CD14-positive monocyte (primary cell): Measurements from ENCODE around the gene TMTC1. TPM values are rescaled to one million over a fixed set of nuclear protein-coding genes. Genes with fewer than 3 reads are reported as not detected.

ENCODE experiments used
- DNase-seq, 3 donors: peaks; one replicate each; pipeline ENCODE4 v3.0.0-alpha.2; 2011 to 2022
- H2AFZ ChIP-seq: 2 replicates; pipeline ENCODE4 v1.6.0; 2012; ENCODE audit warnings: mild to moderate bottlenecking, low read depth, low read length, inconsistent platforms; ENCODE audit not compliant: insufficient read depth, poor library complexity, severe bottlenecking
- H3K27ac ChIP-seq, 2 donors: 1 replicate in 1 of 2; 2 replicates in 1 of 2; pipeline ENCODE4 v1.5.1; 2012 to 2013; ENCODE audit warnings: low read length in 2 of 2, control low read depth in 1 of 2, inconsistent platforms in 1 of 2, low read depth in 1 of 2, mild to moderate bottlenecking in 1 of 2
- H3K27me3 ChIP-seq, 2 donors: one replicate each; pipeline versions ENCODE4 v1.6.0 to v1.6.1; 2011 to 2013; ENCODE audit warnings: low read length in 2 of 2; ENCODE audit not compliant: control insufficient read depth in 2 of 2, insufficient read depth in 2 of 2
- H3K36me3 ChIP-seq, 2 donors: replicated peaks in 1 of 2; 1 replicate in 1 of 2; 2 replicates in 1 of 2; pipeline versions ENCODE4 v1.5.1 to v1.6.1; 2012 to 2013; ENCODE audit warnings: low read length in 2 of 2, control low read depth in 1 of 2, inconsistent platforms in 1 of 2, mild to moderate bottlenecking in 1 of 2; ENCODE audit not compliant: insufficient read depth in 2 of 2, control insufficient read depth in 1 of 2
- H3K4me1 ChIP-seq, 2 donors: 1 replicate in 1 of 2; 2 replicates in 1 of 2; pipeline versions ENCODE4 v1.5.1 to v1.6.1; 2012 to 2013; ENCODE audit warnings: low read length in 2 of 2, control low read depth in 1 of 2, inconsistent platforms in 1 of 2, mild to moderate bottlenecking in 1 of 2, moderate library complexity in 1 of 2; ENCODE audit not compliant: insufficient read depth in 2 of 2, control insufficient read depth in 1 of 2
- H3K4me2 ChIP-seq: replicated peaks from 2 replicates; pipeline ENCODE3; 2012; ENCODE audit warnings: low read length, moderate library complexity, mild to moderate bottlenecking; ENCODE audit not compliant: poor library complexity, severe bottlenecking; ENCODE audit errors: extremely low read depth
- H3K4me3 ChIP-seq, 3 experiments: fragments of 200-600 bp in 1 of 3; sonication (generic) in 1 of 3; replicated peaks in 1 of 3; 1 replicate in 2 of 3; 2 replicates in 1 of 3; pipeline ENCODE4 v1.5.1; 2011 to 2013; ENCODE audit warnings: low read length in 3 of 3, mild to moderate bottlenecking in 3 of 3, control low read depth in 2 of 3, low read depth in 2 of 3, inconsistent platforms in 1 of 3, moderate library complexity in 1 of 3
- H3K79me2 ChIP-seq: 2 replicates; pipeline ENCODE4 v1.6.0; 2012; ENCODE audit warnings: mild to moderate bottlenecking, control low read depth, inconsistent platforms, low read length, moderate library complexity; ENCODE audit not compliant: insufficient read depth
- H3K9ac ChIP-seq: 2 replicates; pipeline ENCODE4 v1.6.0; 2017; ENCODE audit warnings: low read length, mild to moderate bottlenecking; ENCODE audit not compliant: insufficient read depth, poor library complexity, severe bottlenecking
- H3K9me3 ChIP-seq, 2 donors: replicated peaks in 1 of 2; 1 replicate in 1 of 2; 2 replicates in 1 of 2; pipeline versions ENCODE4 v1.5.1 to v1.6.1; 2012 to 2013; ENCODE audit warnings: low read length in 2 of 2, control low read depth in 1 of 2; ENCODE audit not compliant: control insufficient read depth in 1 of 2, insufficient read depth in 1 of 2
- H4K20me1 ChIP-seq: 2 replicates; pipeline ENCODE4 v1.6.0; 2012; ENCODE audit warnings: mild to moderate bottlenecking, low read length, control low read depth, moderate library complexity; ENCODE audit not compliant: insufficient read depth
- H3K27ac Mint-ChIP-seq, 7 donors: one replicate each; pipeline ENCODE4 v1.8.0; 2020; ENCODE audit warnings: mild to moderate bottlenecking in 7 of 7, mixed read lengths in 7 of 7, moderate library complexity in 6 of 7, inconsistent platforms in 2 of 7
- H3K27me3 Mint-ChIP-seq, 3 donors: one replicate each; pipeline ENCODE4 v1.8.0; 2021 to 2022; ENCODE audit warnings: low read depth in 3 of 3, mild to moderate bottlenecking in 3 of 3, mixed read lengths in 3 of 3, moderate library complexity in 3 of 3, inconsistent platforms in 1 of 3
- H3K36me3 Mint-ChIP-seq, 2 donors: one replicate each; pipeline ENCODE4 v1.8.0; 2020; ENCODE audit warnings: mixed read lengths in 2 of 2, inconsistent platforms in 1 of 2, mild to moderate bottlenecking in 1 of 2
- H3K4me1 Mint-ChIP-seq: one replicate; pipeline ENCODE4 v1.8.0; 2020; ENCODE audit warnings: mild to moderate bottlenecking, mixed read lengths
- H3K4me3 Mint-ChIP-seq, 2 donors: one replicate each; pipeline ENCODE4 v1.8.0; 2020; ENCODE audit warnings: mild to moderate bottlenecking in 2 of 2, mixed read lengths in 2 of 2, moderate library complexity in 1 of 2
- H3K9me3 Mint-ChIP-seq, 7 donors: one replicate each; pipeline ENCODE4 v1.8.0; 2020 to 2022; ENCODE audit warnings: mixed read lengths in 7 of 7, mild to moderate bottlenecking in 6 of 7, moderate library complexity in 6 of 7, inconsistent platforms in 2 of 7
- WGBS: methylation state at CpG from one replicate; pipeline ENCODE4 v1.1.5; 2013; ENCODE audit warnings: missing lambda C conversion rate; ENCODE audit not compliant: insufficient coverage; 5-methylcytosine and 5-hydroxymethylcytosine counted together
- intact Hi-C, 2 donors: fragments of 100-400 bp; cut with micrococcal nuclease; formaldehyde crosslinking; loops; one replicate each; pipeline versions ENCODE4 v1.15.0 to v1.15.1; 2023
- polyA plus RNA-seq, 3 donors: library from polyadenylated mRNA; depleted of rRNA in 1 of 3; unstranded in 2 of 3; stranded (reverse) in 1 of 3; fragments of 300-500 nt in 2 of 3; fragments of >200 nt in 1 of 3; fragmentation: Illumina TruSeq in 2 of 3; gene quantifications; 1 replicate in 2 of 3; 2 replicates in 1 of 3; pipeline ENCODE4 v1.2.3, GENCODE V29; 2012 to 2021
- TF ChIP-seq, protein P1 (sequence below): fragments of 200-600 bp; IDR thresholded peaks from one replicate; pipeline ENCODE4 v1.8.0; 2022; ENCODE audit warnings: antibody characterized with exemption, mild to moderate bottlenecking

The TMTC1 gene
- polyA plus RNA-seq, 3 donors = 0.57 to 5.6 (median 2.1) TPM

DNA sequence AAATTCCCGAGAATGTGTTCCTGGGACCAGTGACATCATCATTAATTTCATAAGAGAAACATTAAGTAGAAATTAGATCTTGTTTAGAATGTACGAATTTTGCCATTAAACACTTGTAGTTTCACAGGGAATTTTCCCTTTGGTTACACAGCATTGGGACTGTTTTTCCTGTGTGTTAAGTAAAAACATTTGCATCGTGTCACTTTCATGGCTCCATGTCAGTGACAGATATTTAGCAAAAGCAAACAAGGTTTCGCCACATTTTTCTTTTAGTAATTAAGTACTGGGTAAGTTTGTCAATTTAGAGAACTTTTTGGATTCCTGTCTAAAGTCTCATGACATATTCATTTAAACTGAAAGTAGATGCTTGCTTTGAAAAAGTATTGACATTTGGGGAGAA lies 240.7 kb downstream of the TMTC1 start:
- peaks cover 5% of the 10 kb centered on the region for H3K4me1 Mint-ChIP-seq
- Histone ChIP-seq H3K27me3 (no peaks in the 10 kb centered on the region), H3K4me3 (no peak overlapping the region), H3K4me2 (no peak overlapping the region), H3K9ac (no peak overlapping the region), H2AFZ (no peak overlapping the region), H3K27ac (no peak overlapping the region), H4K20me1 (no peaks in the 10 kb centered on the region), H3K36me3 (no peaks in the 10 kb centered on the region), H3K9me3 (no peaks in the 10 kb centered on the region), H3K79me2 (no peaks in the 10 kb centered on the region), H3K4me1 (no peaks in the 10 kb centered on the region)
- H3K36me3 Mint-ChIP-seq = peaks cover 0 to 7% of the 10 kb centered on the region in 2 donors
- WGBS = no CpG with 5 or more reads among the region's 4 CpGs
- TF ChIP-seq, protein P1, sequence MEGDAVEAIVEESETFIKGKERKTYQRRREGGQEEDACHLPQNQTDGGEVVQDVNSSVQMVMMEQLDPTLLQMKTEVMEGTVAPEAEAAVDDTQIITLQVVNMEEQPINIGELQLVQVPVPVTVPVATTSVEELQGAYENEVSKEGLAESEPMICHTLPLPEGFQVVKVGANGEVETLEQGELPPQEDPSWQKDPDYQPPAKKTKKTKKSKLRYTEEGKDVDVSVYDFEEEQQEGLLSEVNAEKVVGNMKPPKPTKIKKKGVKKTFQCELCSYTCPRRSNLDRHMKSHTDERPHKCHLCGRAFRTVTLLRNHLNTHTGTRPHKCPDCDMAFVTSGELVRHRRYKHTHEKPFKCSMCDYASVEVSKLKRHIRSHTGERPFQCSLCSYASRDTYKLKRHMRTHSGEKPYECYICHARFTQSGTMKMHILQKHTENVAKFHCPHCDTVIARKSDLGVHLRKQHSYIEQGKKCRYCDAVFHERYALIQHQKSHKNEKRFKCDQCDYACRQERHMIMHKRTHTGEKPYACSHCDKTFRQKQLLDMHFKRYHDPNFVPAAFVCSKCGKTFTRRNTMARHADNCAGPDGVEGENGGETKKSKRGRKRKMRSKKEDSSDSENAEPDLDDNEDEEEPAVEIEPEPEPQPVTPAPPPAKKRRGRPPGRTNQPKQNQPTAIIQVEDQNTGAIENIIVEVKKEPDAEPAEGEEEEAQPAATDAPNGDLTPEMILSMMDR = no peak
- H3K27ac Mint-ChIP-seq = no peak overlapping the region
- peaks cover 0 to 6% (median 4%) of the 10 kb centered on the region in 3 donors for H3K27me3 Mint-ChIP-seq
- H3K4me3 Mint-ChIP-seq = no peak overlapping the region
- no peak for DNase-seq
- H3K9me3 Mint-ChIP-seq = no peaks in the 10 kb centered on the region
- intact Hi-C loops = no loop called here

DNA sequence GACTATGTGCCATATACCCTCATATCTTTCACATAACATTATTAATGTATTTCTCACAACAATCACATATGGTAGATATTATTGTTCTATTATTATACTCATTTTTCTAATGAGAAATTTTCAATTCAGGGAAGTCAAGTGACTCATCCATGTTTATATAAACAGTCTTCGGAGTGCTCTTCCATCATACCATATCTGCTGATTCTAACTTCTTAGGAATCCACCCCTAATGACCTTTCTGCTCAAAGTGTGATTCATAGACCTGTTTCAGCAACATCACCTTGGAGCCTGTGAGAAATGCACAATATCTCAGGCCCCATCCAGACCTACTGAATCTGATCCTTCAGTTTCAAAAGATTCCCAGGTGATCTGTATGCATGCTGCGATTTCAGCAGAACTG lies 246.4 kb downstream of the TMTC1 start:
- DNase-seq = no peak
- Mint-ChIP-seq H3K4me1 (no peaks in the 10 kb centered on the region), H3K27ac (no peak overlapping the region), H3K9me3 (no peaks in the 10 kb centered on the region), H3K4me3 (no peak overlapping the region), H3K27me3 (peaks cover 2 to 4% (median 4%) of the 10 kb centered on the region in 3 donors), H3K36me3 (no peaks in the 10 kb centered on the region)
- no peaks in the 10 kb centered on the region for H3K4me1 ChIP-seq
- H3K27ac ChIP-seq = no peak overlapping the region
- H4K20me1 ChIP-seq = no peaks in the 10 kb centered on the region
- intact Hi-C loops = no loop called here
- H3K4me3 ChIP-seq = no peak overlapping the region
- no peaks in the 10 kb centered on the region for H3K9me3 ChIP-seq
- no peaks in the 10 kb centered on the region for H3K36me3 ChIP-seq
- no peaks in the 10 kb centered on the region for H3K79me2 ChIP-seq
- TF ChIP-seq, protein P1 = no peak
- 67% methylated on average over 1 of the region's 2 CpGs for WGBS
- no peaks in the 10 kb centered on the region for H3K27me3 ChIP-seq
- H3K4me2 ChIP-seq = no peak overlapping the region
- H3K9ac ChIP-seq = no peak overlapping the region
- H2AFZ ChIP-seq = no peak overlapping the region
